LNCAP (cell line): ENCODE data around the gene JAKMIP1.
A peak's percentile ranks its signal among the peaks of the same experiment; 100 is the strongest.

Experiments
- CTCF ChIP-seq: fragments of 450-650 bp; IDR thresholded peaks from 2 replicates; pipeline ENCODE4 v1.5.1; 2017; ENCODE audit warnings: mild to moderate bottlenecking

Gene JAKMIP1

GRCh38 chr4:6019316-6020263 lies 180.8 kb downstream of the JAKMIP1 start:
- peak; percentile 95 for TF ChIP-seq CTCF

- TF ChIP-seq CTCF = no peak
These were observed 182.0 kb downstream of the JAKMIP1 start, which contains the start of gene C4orf50 for GRCh38 chr4:6018331-6018730. Gene C4orf50, minus strand, starts transcription at chr4:6018431.

GRCh38 chr4:6017800-6018199 lies 182.5 kb downstream of the JAKMIP1 start:
- no peak for TF ChIP-seq CTCF

- no peak for TF ChIP-seq CTCF
These were observed 183.3 kb downstream of the JAKMIP1 start for GRCh38 chr4:6017030-6017429.

GRCh38 chr4:6013564-6013963 lies 186.8 kb downstream of the JAKMIP1 start:
- no peak for TF ChIP-seq CTCF

- no peak for TF ChIP-seq CTCF
These were observed 188.1 kb downstream of the JAKMIP1 start for GRCh38 chr4:6012200-6012599.

- TF ChIP-seq CTCF = no peak
These were observed 188.7 kb downstream of the JAKMIP1 start for GRCh38 chr4:6011686-6012085.
